ENCODE data around the gene USO1.

DNA sequence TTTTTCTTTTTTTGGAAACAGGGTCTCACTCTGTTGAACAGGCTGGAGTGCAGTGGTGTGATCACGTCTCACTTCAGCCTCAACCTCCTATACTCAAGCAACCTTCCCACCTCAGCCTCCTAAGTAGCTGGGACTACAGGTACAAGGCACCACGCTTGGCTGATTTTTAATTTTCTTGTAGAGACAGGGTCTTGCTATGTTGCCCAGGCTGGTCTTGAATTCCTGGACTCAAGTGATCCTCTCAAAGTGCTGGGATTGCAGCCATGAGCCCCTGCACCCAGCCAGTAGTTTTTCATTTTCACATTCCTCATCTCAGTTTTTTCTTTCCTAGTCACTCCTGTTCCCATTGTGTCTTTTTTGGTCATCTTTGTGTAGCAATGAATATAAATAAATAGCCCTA, 11.1 kb downstream of the USO1 start:
- TF ChIP-seq GATA2 (IDR thresholded peaks at IDR 0.05; ENCODE audit: low read depth, low read length) (no peak), GATA3 (IDR thresholded peaks at IDR 0.05; ENCODE audit: low read depth, low read length) (no peak)

Data from SH-SY5Y (cell line).